Endothelial cell (in vitro differentiated cells): ENCODE results near the gene NKX2-4. TPM values are rescaled to one million over a fixed set of nuclear protein-coding genes. Genes with fewer than 3 reads are reported as not detected.
"Not testable (repeated sequence)": the region's sequence is repeated elsewhere in the genome, so short reads cannot be mapped to it uniquely, and the experiment has no call there.

ENCODE experiments used
- DNase-seq: peaks from one replicate; pipeline ENCODE4 v3.0.0; 2021; ENCODE audit warnings: low spot score
- H3K27ac Mint-ChIP-seq: one replicate; pipeline ENCODE4 v1.8.0; 2021; ENCODE audit warnings: mixed read lengths, inconsistent platforms; ENCODE audit not compliant: unreplicated experiment
- H3K27me3 Mint-ChIP-seq: one replicate; pipeline ENCODE4 v1.8.0; 2021; ENCODE audit warnings: mild to moderate bottlenecking, moderate library complexity, mixed read lengths, inconsistent platforms; ENCODE audit not compliant: unreplicated experiment
- H3K36me3 Mint-ChIP-seq: one replicate; pipeline ENCODE4 v1.8.0; 2021; ENCODE audit warnings: mild to moderate bottlenecking, low read depth, mixed read lengths, inconsistent platforms; ENCODE audit not compliant: unreplicated experiment
- H3K4me1 Mint-ChIP-seq: one replicate; pipeline ENCODE4 v1.8.0; 2021; ENCODE audit warnings: mild to moderate bottlenecking, mixed read lengths, inconsistent platforms; ENCODE audit not compliant: unreplicated experiment
- H3K4me3 Mint-ChIP-seq: one replicate; pipeline ENCODE4 v1.8.0; 2021; ENCODE audit warnings: mild to moderate bottlenecking, mixed read lengths, inconsistent platforms; ENCODE audit not compliant: unreplicated experiment
- H3K9me3 Mint-ChIP-seq: one replicate; pipeline ENCODE4 v1.8.0; 2021; ENCODE audit warnings: mixed read lengths, inconsistent platforms; ENCODE audit not compliant: unreplicated experiment
- CTCF ChIP-seq: fragments of 200-600 bp; sonication (generic); IDR thresholded peaks from one replicate; pipeline ENCODE4 v1.5.0; 2021; ENCODE audit warnings: antibody characterized with exemption; ENCODE audit not compliant: unreplicated experiment
- total RNA-seq: library from RNA; stranded (reverse); fragmentation: NEBNext Ultra II Directional; extraction: Animal tissue kit (Norgen Biotek cat#: 25700); gene quantifications from one replicate; pipeline ENCODE4 v1.2.1, GENCODE V29; 2021; ENCODE audit not compliant: unreplicated experiment

The NKX2-4 gene
- total RNA-seq, 1 donor from 2014 or later: not detected

- no peak for DNase-seq
- H3K27ac Mint-ChIP-seq: no peak overlapping the region
- no peak for TF ChIP-seq CTCF
- peaks cover 6% of the 10 kb centered on the region for H3K9me3 Mint-ChIP-seq
- no peaks in the 10 kb centered on the region for H3K4me1 Mint-ChIP-seq
- H3K36me3 Mint-ChIP-seq: no peaks in the 10 kb centered on the region
- H3K4me3 Mint-ChIP-seq: no peak overlapping the region
- no peaks in the 10 kb centered on the region for H3K27me3 Mint-ChIP-seq
Measured at GRCh38 chr20:21421601-21422236, 24.4 kb upstream of the NKX2-4 start.

GRCh38 chr20:21419147-21419546 lies 21.8 kb upstream of the NKX2-4 start:
- H3K36me3 Mint-ChIP-seq, H3K27ac Mint-ChIP-seq, H3K27me3 Mint-ChIP-seq, H3K4me1 Mint-ChIP-seq, DNase-seq, H3K9me3 Mint-ChIP-seq, H3K4me3 Mint-ChIP-seq: not testable (repeated sequence)

DNA sequence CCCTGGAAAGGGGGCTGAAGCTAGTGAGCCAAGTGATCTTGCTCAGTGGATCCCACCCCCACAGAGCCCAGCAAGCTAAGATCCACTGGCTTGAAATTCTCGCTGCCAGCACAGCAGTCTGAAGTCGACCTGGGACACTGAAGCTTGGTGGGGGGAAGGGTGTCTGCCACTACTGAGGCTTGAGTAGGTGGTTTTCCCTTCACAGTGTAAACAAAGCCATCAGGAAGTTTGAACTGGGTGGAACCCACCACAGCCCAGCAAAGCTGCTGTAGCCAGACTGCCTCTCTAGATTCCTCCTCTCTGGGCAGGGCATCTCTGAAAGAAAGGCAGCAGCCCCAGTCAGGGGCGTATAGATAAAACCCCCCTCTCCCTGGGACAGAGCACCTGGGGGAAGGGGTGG lies 16.7 kb upstream of the NKX2-4 start:
- not testable (repeated sequence) for H3K9me3 Mint-ChIP-seq, H3K36me3 Mint-ChIP-seq, DNase-seq, H3K27ac Mint-ChIP-seq, H3K27me3 Mint-ChIP-seq, H3K4me3 Mint-ChIP-seq, H3K4me1 Mint-ChIP-seq

- DNase-seq: no peak
- H3K4me3 Mint-ChIP-seq: no peak overlapping the region
- H3K27me3 Mint-ChIP-seq: no peaks in the 10 kb centered on the region
- H3K9me3 Mint-ChIP-seq: no peaks in the 10 kb centered on the region
- TF ChIP-seq CTCF: no peak
- no peaks in the 10 kb centered on the region for H3K4me1 Mint-ChIP-seq
- no peaks in the 10 kb centered on the region for H3K36me3 Mint-ChIP-seq
- H3K27ac Mint-ChIP-seq: no peak overlapping the region
Measured at GRCh38 chr20:21411725-21412124, 14.4 kb upstream of the NKX2-4 start.

DNA sequence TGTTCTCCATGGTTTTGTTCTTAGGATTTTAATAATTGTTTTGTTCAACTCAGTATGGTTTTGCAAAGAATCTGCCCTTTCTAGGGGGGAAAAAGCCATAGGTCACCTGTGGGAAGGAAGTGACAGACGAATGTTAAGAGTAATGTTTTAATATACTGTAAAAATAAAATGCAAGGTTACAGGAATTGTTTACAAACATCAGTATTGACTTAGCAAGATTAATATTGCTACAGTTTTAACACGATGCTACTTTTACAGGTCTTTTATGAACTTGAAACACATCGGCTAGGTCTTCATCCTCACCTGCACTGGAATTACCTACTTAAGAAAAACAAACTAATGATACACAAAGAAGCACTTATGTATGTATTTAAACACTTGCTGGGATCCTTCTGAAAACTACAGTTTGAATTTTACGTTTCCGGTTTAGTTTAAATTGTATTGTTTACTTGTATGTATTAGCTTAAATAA lies 1.7 kb upstream of the NKX2-4 start:
- Mint-ChIP-seq H3K27ac (no peak overlapping the region), H3K36me3 (no peaks in the 10 kb centered on the region)
- DNase-seq: no peak

More for the DNA sequence above, 1.7 kb upstream of the NKX2-4 start:
- Mint-ChIP-seq H3K9me3 (no peaks in the 10 kb centered on the region), H3K4me3 (no peak overlapping the region), H3K4me1 (peaks cover 2% of the 10 kb centered on the region), H3K27me3 (peaks cover 9% of the 10 kb centered on the region)
- TF ChIP-seq CTCF: no peak
